ENCODE data around the gene MACROD2. TPM values are rescaled to one million over a fixed set of nuclear protein-coding genes. Genes with fewer than 3 reads are reported as not detected.

The MACROD2 gene
- total RNA-seq, 6 experiments from 2014 or later = 0.05 to 0.57 (median 0.11) TPM; not detected in 1

GRCh38 chr20:15047042-15047441 is 1051.7 kb downstream of the MACROD2 start:
- Mint-ChIP-seq H3K36me3 (ENCODE audit: low read depth) (no peaks in the 10 kb centered on the region), H3K27ac (no peak overlapping the region), H3K27me3 (ENCODE audit: insufficient read depth) (no peaks in the 10 kb centered on the region), H3K4me1 (ENCODE audit: low read depth) (no peaks in the 10 kb centered on the region), H3K4me3 (no peak overlapping the region), H3K9me3 (peaks cover 53% of the 10 kb centered on the region)
- DNase-seq = no peak
- TF ChIP-seq CTCF (IDR thresholded peaks at IDR 0.05) = no peak

- no peaks in the 10 kb centered on the region for H3K36me3 Mint-ChIP-seq (ENCODE audit: low read depth)
- H3K4me3 Mint-ChIP-seq = no peak overlapping the region
- H3K9me3 Mint-ChIP-seq = peaks cover 58% of the 10 kb centered on the region
- no peaks in the 10 kb centered on the region for H3K27me3 Mint-ChIP-seq (ENCODE audit: insufficient read depth)
- DNase-seq = no peak
- TF ChIP-seq CTCF (IDR thresholded peaks at IDR 0.05) = no peak
- H3K4me1 Mint-ChIP-seq (ENCODE audit: low read depth) = no peaks in the 10 kb centered on the region
- H3K27ac Mint-ChIP-seq = no peak overlapping the region
Observed at GRCh38 chr20:15047601-15048000, 1052.3 kb downstream of the MACROD2 start.

- H3K4me3 Mint-ChIP-seq = no peak overlapping the region
- H3K27me3 Mint-ChIP-seq (ENCODE audit: insufficient read depth) = no peaks in the 10 kb centered on the region
- H3K36me3 Mint-ChIP-seq (ENCODE audit: low read depth) = peaks cover 7% of the 10 kb centered on the region; the same call in 1 of the 2 replicates
- peaks cover 37% of the 10 kb centered on the region for H3K9me3 Mint-ChIP-seq
- H3K4me1 Mint-ChIP-seq (ENCODE audit: low read depth) = no peaks in the 10 kb centered on the region
- no peak for TF ChIP-seq CTCF (IDR thresholded peaks at IDR 0.05)
- H3K27ac Mint-ChIP-seq = no peak overlapping the region
- DNase-seq = no peak
Observed at GRCh38 chr20:15056246-15056645, 1060.9 kb downstream of the MACROD2 start.

- H3K4me3 Mint-ChIP-seq = no peak overlapping the region
- peaks cover 35% of the 10 kb centered on the region for H3K9me3 Mint-ChIP-seq
- no peak for DNase-seq
- no peaks in the 10 kb centered on the region for H3K27me3 Mint-ChIP-seq (ENCODE audit: insufficient read depth)
- no peak for TF ChIP-seq CTCF (IDR thresholded peaks at IDR 0.05)
- H3K27ac Mint-ChIP-seq = no peak overlapping the region
- peaks cover 7% of the 10 kb centered on the region; the same call in 1 of the 2 replicates for H3K36me3 Mint-ChIP-seq (ENCODE audit: low read depth)
- H3K4me1 Mint-ChIP-seq (ENCODE audit: low read depth) = no peaks in the 10 kb centered on the region
Observed at GRCh38 chr20:15058841-15059240, 1063.5 kb downstream of the MACROD2 start.

GRCh38 chr20:15059438-15059837 is 1064.1 kb downstream of the MACROD2 start:
- Mint-ChIP-seq H3K27me3 (ENCODE audit: insufficient read depth) (no peaks in the 10 kb centered on the region), H3K4me3 (no peak overlapping the region), H3K27ac (no peak overlapping the region), H3K9me3 (peaks cover 35% of the 10 kb centered on the region), H3K4me1 (ENCODE audit: low read depth) (no peaks in the 10 kb centered on the region), H3K36me3 (ENCODE audit: low read depth) (peaks cover 7% of the 10 kb centered on the region; the same call in 1 of the 2 replicates)
- TF ChIP-seq CTCF (IDR thresholded peaks at IDR 0.05) = no peak
- DNase-seq = no peak
